ENCODE data around the gene AKT2. TPM values are rescaled to one million over a fixed set of nuclear protein-coding genes. Genes with fewer than 3 reads are reported as not detected.

The AKT2 gene
- total RNA-seq, 1 donor from 2014 or later: 99.9 TPM

GRCh38 chr19:40241809-40242384 is 43.2 kb downstream of the AKT2 start:
- no peak for DNase-seq (ENCODE audit: low spot score)
- peaks cover 15% of the 10 kb centered on the region for H3K36me3 Mint-ChIP-seq (ENCODE audit: low read depth)
- H3K27me3 Mint-ChIP-seq (ENCODE audit: low read depth): no peaks in the 10 kb centered on the region
- no peak overlapping the region for H3K4me3 Mint-ChIP-seq (ENCODE audit: unreplicated experiment)
- TF ChIP-seq CTCF (IDR thresholded peaks at IDR 0.05): no peak
- H3K27ac Mint-ChIP-seq (ENCODE audit: unreplicated experiment): no peak overlapping the region
- no peaks in the 10 kb centered on the region for H3K9me3 Mint-ChIP-seq (ENCODE audit: low read depth)
- H3K4me1 Mint-ChIP-seq (ENCODE audit: low read depth): peaks cover 14% of the 10 kb centered on the region

- H3K9me3 Mint-ChIP-seq (ENCODE audit: low read depth): no peaks in the 10 kb centered on the region
These were observed 43.9 kb downstream of the AKT2 start for GRCh38 chr19:40241125-40241808.

GRCh38 chr19:40240332-40240731 is 44.8 kb downstream of the AKT2 start:
- Mint-ChIP-seq H3K9me3 (ENCODE audit: low read depth) (no peaks in the 10 kb centered on the region), H3K27ac (ENCODE audit: unreplicated experiment) (no peak overlapping the region)
- no peak for DNase-seq (ENCODE audit: low spot score)

More at GRCh38 chr19:40241125-40241808, 43.9 kb downstream of the AKT2 start:
- no peak for DNase-seq (ENCODE audit: low spot score)
- TF ChIP-seq CTCF (IDR thresholded peaks at IDR 0.05): no peak
- Mint-ChIP-seq H3K4me3 (ENCODE audit: unreplicated experiment) (no peak overlapping the region), H3K36me3 (ENCODE audit: low read depth) (peaks cover 19% of the 10 kb centered on the region), H3K27ac (ENCODE audit: unreplicated experiment) (no peak overlapping the region), H3K27me3 (ENCODE audit: low read depth) (no peaks in the 10 kb centered on the region), H3K4me1 (ENCODE audit: low read depth) (peaks cover 14% of the 10 kb centered on the region)

GRCh38 chr19:40239415-40240226 is 45.5 kb downstream of the AKT2 start:
- Mint-ChIP-seq H3K4me3 (ENCODE audit: unreplicated experiment) (no peak overlapping the region), H3K27me3 (ENCODE audit: low read depth) (no peaks in the 10 kb centered on the region), H3K27ac (ENCODE audit: unreplicated experiment) (no peak overlapping the region), H3K36me3 (ENCODE audit: low read depth) (peaks cover 19% of the 10 kb centered on the region), H3K9me3 (ENCODE audit: low read depth) (no peaks in the 10 kb centered on the region), H3K4me1 (ENCODE audit: low read depth) (peaks cover 3% of the 10 kb centered on the region)
- TF ChIP-seq CTCF (IDR thresholded peaks at IDR 0.05): no peak
- no peak for DNase-seq (ENCODE audit: low spot score)

More at GRCh38 chr19:40240332-40240731, 44.8 kb downstream of the AKT2 start:
- Mint-ChIP-seq H3K4me3 (ENCODE audit: unreplicated experiment) (no peak overlapping the region), H3K36me3 (ENCODE audit: low read depth) (peaks cover 19% of the 10 kb centered on the region), H3K27me3 (ENCODE audit: low read depth) (no peaks in the 10 kb centered on the region), H3K4me1 (ENCODE audit: low read depth) (peaks cover 10% of the 10 kb centered on the region)
- no peak for TF ChIP-seq CTCF (IDR thresholded peaks at IDR 0.05)

GRCh38 chr19:40238775-40239174 is 46.4 kb downstream of the AKT2 start:
- no peak for DNase-seq (ENCODE audit: low spot score)
- Mint-ChIP-seq H3K27ac (ENCODE audit: unreplicated experiment) (no peak overlapping the region), H3K4me3 (ENCODE audit: unreplicated experiment) (no peak overlapping the region), H3K36me3 (ENCODE audit: low read depth) (peaks cover 19% of the 10 kb centered on the region), H3K4me1 (ENCODE audit: low read depth) (no peaks in the 10 kb centered on the region), H3K27me3 (ENCODE audit: low read depth) (no peaks in the 10 kb centered on the region), H3K9me3 (ENCODE audit: low read depth) (no peaks in the 10 kb centered on the region)
- no peak for TF ChIP-seq CTCF (IDR thresholded peaks at IDR 0.05)

All from chondrocyte (in vitro differentiated cells).